MM.1S (cell line): ENCODE results near the gene SLC35F1.

Experiments used
- EZH2phosphoT487 ChIP-seq: fragments of 300-600 bp; sonication (generic); IDR thresholded peaks from 2 replicates; pipeline ENCODE4 v1.6.1; 2018; ENCODE audit warnings: antibody characterized with exemption, low read length
- TF ChIP-seq, protein P1 (sequence below): fragments of 300-600 bp; sonication (generic); IDR thresholded peaks from 2 replicates; pipeline ENCODE4 v1.5.1; 2016; ENCODE audit warnings: antibody characterized with exemption, low read length, mixed read lengths

DNA sequence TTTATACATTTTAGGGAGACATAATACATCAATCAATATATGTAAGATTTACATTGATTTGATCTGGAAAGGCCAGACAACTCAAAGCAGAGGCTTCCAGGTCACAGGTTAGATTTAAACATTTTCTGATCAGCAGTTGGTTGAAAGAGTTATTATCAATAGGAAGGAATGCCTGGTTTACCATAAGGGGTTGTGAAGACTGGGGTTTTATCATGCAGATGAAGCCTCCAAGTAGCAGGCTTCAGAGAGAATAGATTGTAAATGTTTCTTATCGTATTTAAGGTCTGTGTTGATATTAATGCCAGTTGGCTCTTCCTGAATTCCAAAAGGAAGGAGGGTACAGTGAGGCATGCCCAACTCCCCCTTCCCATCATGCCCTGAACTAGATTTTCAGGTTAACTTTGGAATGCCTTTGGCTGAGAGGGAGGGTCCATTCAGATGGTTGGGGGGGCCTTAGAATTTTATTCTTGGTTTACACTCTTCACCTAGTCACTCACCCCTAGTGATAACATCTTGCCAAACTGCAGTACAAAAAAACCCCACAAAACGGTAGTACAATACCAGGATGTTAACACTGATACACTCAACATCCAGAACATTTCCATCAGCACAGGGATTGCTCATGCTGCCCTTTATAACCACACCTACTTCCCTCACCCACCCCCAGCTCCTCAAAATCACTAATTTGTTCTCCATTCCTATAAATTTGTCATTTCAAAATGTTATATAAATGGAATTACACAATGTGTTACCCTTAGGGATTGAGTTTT is 381.5 kb downstream of the SLC35F1 start:
- TF ChIP-seq, protein P1, sequence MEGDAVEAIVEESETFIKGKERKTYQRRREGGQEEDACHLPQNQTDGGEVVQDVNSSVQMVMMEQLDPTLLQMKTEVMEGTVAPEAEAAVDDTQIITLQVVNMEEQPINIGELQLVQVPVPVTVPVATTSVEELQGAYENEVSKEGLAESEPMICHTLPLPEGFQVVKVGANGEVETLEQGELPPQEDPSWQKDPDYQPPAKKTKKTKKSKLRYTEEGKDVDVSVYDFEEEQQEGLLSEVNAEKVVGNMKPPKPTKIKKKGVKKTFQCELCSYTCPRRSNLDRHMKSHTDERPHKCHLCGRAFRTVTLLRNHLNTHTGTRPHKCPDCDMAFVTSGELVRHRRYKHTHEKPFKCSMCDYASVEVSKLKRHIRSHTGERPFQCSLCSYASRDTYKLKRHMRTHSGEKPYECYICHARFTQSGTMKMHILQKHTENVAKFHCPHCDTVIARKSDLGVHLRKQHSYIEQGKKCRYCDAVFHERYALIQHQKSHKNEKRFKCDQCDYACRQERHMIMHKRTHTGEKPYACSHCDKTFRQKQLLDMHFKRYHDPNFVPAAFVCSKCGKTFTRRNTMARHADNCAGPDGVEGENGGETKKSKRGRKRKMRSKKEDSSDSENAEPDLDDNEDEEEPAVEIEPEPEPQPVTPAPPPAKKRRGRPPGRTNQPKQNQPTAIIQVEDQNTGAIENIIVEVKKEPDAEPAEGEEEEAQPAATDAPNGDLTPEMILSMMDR, result no peak
- no peak for TF ChIP-seq EZH2phosphoT487
